ENCODE measurements around the gene PNMT.

GRCh38 chr17:39679521-39680192 is 11.4 kb downstream of the PNMT start:
- no peak for TF ChIP-seq CTCF (IDR thresholded peaks at IDR 0.05)
- TF ChIP-seq POLR2A (IDR thresholded peaks at IDR 0.05): no peak

Measured in thyroid gland (tissue), 4 donors.